HEK293 (cell line): ENCODE measurements around the gene MPHOSPH10.

Experiments
- ATF2 ChIP-seq: fragments of 450-650 bp; formaldehyde crosslinking; IDR thresholded peaks from 2 replicates; pipeline ENCODE4 v1.5.1; 2016; ENCODE audit warnings: missing biosample characterization, missing genetic modification characterization, low read depth
- BCL11A ChIP-seq: fragments of 450-650 bp; formaldehyde crosslinking; IDR thresholded peaks from 2 replicates; pipeline ENCODE4 v1.5.1; 2016; ENCODE audit warnings: low read depth, missing biosample characterization, missing genetic modification characterization
- CTCF ChIP-seq: fragments of 450-650 bp; formaldehyde crosslinking; IDR thresholded peaks from 2 replicates; pipeline ENCODE4 v1.5.1; 2016; ENCODE audit warnings: missing biosample characterization, missing genetic modification characterization
- ELK4 ChIP-seq: IDR thresholded peaks from 2 replicates; pipeline ENCODE4 v1.6.1; 2011; ENCODE audit warnings: mild to moderate bottlenecking, low read depth, low read length, borderline replicate concordance
- MZF1 ChIP-seq: fragments of 450-650 bp; formaldehyde crosslinking; IDR thresholded peaks from 2 replicates; pipeline ENCODE4 v1.5.1; 2017; ENCODE audit warnings: missing biosample characterization, missing genetic modification characterization, borderline replicate concordance
- ZBTB26 ChIP-seq: fragments of 450-650 bp; formaldehyde crosslinking; optimal IDR thresholded peaks from 2 replicates; pipeline ENCODE3; 2016; ENCODE audit warnings: missing biosample characterization, mild to moderate bottlenecking, missing genetic modification characterization
- ZBTB7A ChIP-seq: fragments of 450-650 bp; formaldehyde crosslinking; IDR thresholded peaks from 2 replicates; pipeline ENCODE4 v1.5.1; 2016; ENCODE audit warnings: low read depth, missing biosample characterization, missing genetic modification characterization
- ZFP37 ChIP-seq: fragments of 450-650 bp; formaldehyde crosslinking; IDR thresholded peaks from 2 replicates; pipeline ENCODE4 v1.5.1; 2016; ENCODE audit warnings: missing biosample characterization, missing genetic modification characterization
- ZNF112 ChIP-seq: fragments of 450-650 bp; formaldehyde crosslinking; IDR thresholded peaks from 2 replicates; pipeline ENCODE4 v1.5.0; 2017; ENCODE audit warnings: missing biosample characterization, missing genetic modification characterization
- ZNF362 ChIP-seq: fragments of 450-650 bp; formaldehyde crosslinking; IDR thresholded peaks from 2 replicates; pipeline ENCODE4 v1.5.1; 2016; ENCODE audit warnings: missing biosample characterization, missing genetic modification characterization
- ZNF416 ChIP-seq: fragments of 450-650 bp; formaldehyde crosslinking; IDR thresholded peaks from 2 replicates; pipeline ENCODE4 v1.5.1; 2016; ENCODE audit warnings: missing biosample characterization, missing genetic modification characterization
- ZSCAN5A ChIP-seq: fragments of 450-650 bp; formaldehyde crosslinking; IDR thresholded peaks from 2 replicates; pipeline ENCODE4 v1.5.1; 2016; ENCODE audit warnings: missing biosample characterization, missing genetic modification characterization

GRCh38 chr2:71156573-71156972, 26.1 kb downstream of the MPHOSPH10 start:
- TF ChIP-seq ZBTB7A (no peak), CTCF (no peak), ZNF416 (tag by site-specific recombination) (no peak), ZSCAN5A (tag by site-specific recombination) (no peak), ZNF362 (tag by site-specific recombination) (no peak), ZNF112 (tag by site-specific recombination) (no peak), ZBTB26 (no peak), MZF1 (tag by site-specific recombination) (no peak), BCL11A (tag by site-specific recombination) (no peak), ATF2 (tag by site-specific recombination) (no peak), ZFP37 (tag by site-specific recombination) (no peak), ELK4 (no peak)
